Kidney epithelial cell (primary cell): ENCODE results near the gene ADPRHL1. TPM values are rescaled to one million over a fixed set of nuclear protein-coding genes. Genes with fewer than 3 reads are reported as not detected.

Source experiments
- DNase-seq: peaks from one replicate; pipeline ENCODE4 v3.0.0-alpha.2; 2010; ENCODE audit warnings: low read depth
- H3K27me3 ChIP-seq: 2 replicates; pipeline ENCODE4 v1.6.0; 2011; ENCODE audit warnings: low read length; ENCODE audit not compliant: control insufficient read depth, insufficient read depth
- H3K36me3 ChIP-seq: 2 replicates; pipeline ENCODE4 v1.5.1; 2011; ENCODE audit warnings: low read length; ENCODE audit not compliant: control insufficient read depth, insufficient read depth
- H3K4me3 ChIP-seq: 2 replicates; pipeline ENCODE4 v1.5.1; 2011; ENCODE audit warnings: low read depth, mild to moderate bottlenecking, control low read depth, low read length
- CTCF ChIP-seq: IDR thresholded peaks from 2 replicates; pipeline ENCODE4 v1.5.1; 2011; ENCODE audit warnings: mild to moderate bottlenecking, moderate library complexity, low read length, control low read depth, inconsistent platforms; ENCODE audit not compliant: insufficient read depth, poor library complexity, severe bottlenecking
- total RNA-seq: library from RNA; depleted of rRNA; stranded (reverse); fragments of >200 nt; gene quantifications from 2 replicates; pipeline ENCODE4 v1.2.3, GENCODE V29; 2015

Gene ADPRHL1
- total RNA-seq, 1 donor from 2014 or later = 0.84 TPM

DNA sequence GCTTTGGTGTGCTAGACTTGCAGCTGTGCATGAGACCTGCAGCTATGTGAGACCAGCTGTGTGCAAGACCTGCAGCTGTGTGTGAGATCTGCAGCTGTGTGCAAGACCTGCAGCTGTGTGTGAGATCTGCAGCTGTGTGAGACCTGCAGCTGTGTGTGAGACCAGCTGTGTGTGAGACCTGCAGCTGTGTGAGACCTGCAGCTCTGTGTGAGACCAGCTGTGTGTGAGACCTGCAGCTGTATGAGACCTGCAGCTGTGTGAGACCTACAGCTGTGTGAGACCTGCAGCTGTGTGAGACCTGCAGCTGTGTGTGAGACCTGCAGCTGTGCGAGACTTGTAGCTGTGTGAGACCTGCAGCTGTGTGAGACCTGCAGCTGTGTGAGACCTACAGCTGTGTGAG is 43.9 kb upstream of the ADPRHL1 start:
- Histone ChIP-seq H3K4me3 (no peak overlapping the region), H3K36me3 (peaks cover 7% of the 10 kb centered on the region), H3K27me3 (no peaks in the 10 kb centered on the region)
- DNase-seq = no peak
- TF ChIP-seq CTCF = no peak

GRCh38 chr13:113495494-113496210 is 42.4 kb upstream of the ADPRHL1 start:
- no peak for TF ChIP-seq CTCF
- Histone ChIP-seq H3K4me3 (no peak overlapping the region), H3K27me3 (no peaks in the 10 kb centered on the region), H3K36me3 (peaks cover 7% of the 10 kb centered on the region)
- DNase-seq = no peak

GRCh38 chr13:113493315-113493951 is 40.1 kb upstream of the ADPRHL1 start:
- TF ChIP-seq CTCF = no peak
- Histone ChIP-seq H3K4me3 (no peak overlapping the region), H3K27me3 (no peaks in the 10 kb centered on the region), H3K36me3 (peaks cover 5% of the 10 kb centered on the region)
- DNase-seq = peak; percentile 96

- no peaks in the 10 kb centered on the region for H3K27me3 ChIP-seq
- H3K36me3 ChIP-seq = peaks cover 2% of the 10 kb centered on the region
- DNase-seq = no peak
- H3K4me3 ChIP-seq = peak overlapping the region; percentile 88
- TF ChIP-seq CTCF = no peak
These were observed 38.7 kb upstream of the ADPRHL1 start for GRCh38 chr13:113491982-113492381.

- TF ChIP-seq CTCF = no peak
- DNase-seq = no peak
- peaks cover 1% of the 10 kb centered on the region for H3K36me3 ChIP-seq
- peak overlapping the region; percentile 88 for H3K4me3 ChIP-seq
- H3K27me3 ChIP-seq = no peaks in the 10 kb centered on the region
These were observed 38.2 kb upstream of the ADPRHL1 start for GRCh38 chr13:113491418-113491883.
